GM18951 (cell line): ENCODE results near the gene APLP2.

Experiments used
- POLR2A ChIP-seq: IDR thresholded peaks from 4 replicates; pipeline ENCODE4 v1.6.1; 2011; ENCODE audit warnings: mild to moderate bottlenecking; ENCODE audit not compliant: insufficient read length, insufficient read depth; ENCODE audit errors: extremely low read depth
- in situ Hi-C: fragments of 300-500 bp; cut with MboI; formaldehyde crosslinking; loops from one replicate; pipeline ENCODE4 v1.12.0; 2022; ENCODE audit warnings: low sequenced_read_pairs, mixed read lengths, inconsistent platforms; ENCODE audit not compliant: unreplicated experiment

APLP2 gene

DNA sequence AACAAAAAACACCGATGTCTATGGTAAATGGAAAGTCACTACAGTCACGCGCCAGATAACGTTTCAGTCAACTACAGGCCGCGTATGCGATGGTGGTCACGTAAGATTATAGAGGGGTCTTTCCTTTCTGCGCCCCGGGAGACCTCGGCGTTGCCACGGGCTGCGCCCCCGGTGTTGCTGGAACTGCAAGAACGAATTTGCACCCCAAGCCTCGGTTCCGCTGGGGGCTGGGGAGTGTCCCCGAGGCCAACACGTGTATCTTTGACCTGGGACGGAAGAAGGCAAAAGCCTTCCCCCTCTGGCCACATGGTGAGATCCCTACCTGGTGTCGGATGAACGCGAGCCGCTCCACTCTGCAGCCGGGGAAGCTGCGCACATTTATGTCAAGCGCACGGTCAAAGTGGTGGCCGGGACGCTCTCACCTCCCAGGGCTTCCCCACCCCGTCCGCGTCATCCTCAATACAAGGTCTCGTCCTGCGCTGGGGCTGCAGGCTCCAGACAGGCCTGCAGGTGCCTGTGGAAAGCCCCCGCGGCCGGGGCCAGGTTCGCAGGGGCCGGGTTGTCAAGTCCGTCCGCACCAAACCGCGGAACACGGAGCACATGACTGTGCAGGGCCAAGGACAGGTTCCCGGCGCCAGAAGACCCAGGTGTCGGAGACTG is 29.3 kb upstream of the APLP2 start:
- TF ChIP-seq POLR2A = no peak
- in situ Hi-C loops = no loop called here

DNA sequence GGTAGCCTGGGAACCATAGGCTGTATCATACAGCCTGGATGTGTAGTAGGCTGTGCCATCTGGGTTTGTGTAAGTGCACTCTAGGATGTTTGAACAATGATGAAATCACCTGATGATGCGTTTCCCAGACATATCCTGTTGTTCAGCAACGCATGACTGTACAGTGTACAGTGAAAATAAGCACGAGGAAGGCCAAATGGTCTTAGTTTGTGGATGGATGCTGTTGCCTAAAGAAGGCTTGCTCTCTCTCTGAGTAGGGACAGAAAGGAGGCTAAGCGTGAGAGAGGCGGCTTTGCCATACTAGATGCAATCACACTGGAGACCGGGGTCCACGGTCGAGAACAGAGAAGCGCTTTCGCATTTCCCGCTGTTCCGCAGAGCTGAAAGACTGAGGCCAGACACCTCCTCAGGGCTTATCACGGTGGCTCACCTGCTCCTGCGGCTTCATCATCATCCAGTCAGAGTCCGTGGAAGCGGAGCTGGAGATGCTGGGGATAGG is 27.6 kb upstream of the APLP2 start:
- in situ Hi-C loops = no loop called here

DNA sequence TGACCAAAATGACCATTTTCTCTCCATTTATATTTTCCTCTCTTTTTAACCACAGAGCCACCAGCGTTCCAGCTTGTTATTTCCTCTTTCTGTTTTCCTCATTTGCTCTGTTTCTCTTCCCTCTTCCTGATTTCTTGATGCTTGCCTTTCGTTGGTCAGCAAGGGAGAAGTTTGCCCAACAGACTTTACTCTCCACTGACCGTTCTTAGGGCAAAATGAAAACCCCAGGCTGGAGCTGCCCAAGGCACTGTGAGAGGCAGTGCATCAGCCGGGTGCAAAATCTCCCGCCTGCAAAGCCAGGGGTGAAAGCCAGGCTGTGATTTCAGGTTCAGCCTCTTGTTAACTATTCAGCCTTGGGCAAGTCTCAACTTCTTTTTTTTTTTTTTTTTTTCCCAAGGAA is 26.1 kb upstream of the APLP2 start:
- TF ChIP-seq POLR2A = no peak
- in situ Hi-C loops = no loop called here

More for the DNA sequence above, 27.6 kb upstream of the APLP2 start:
- TF ChIP-seq POLR2A = no peak

DNA sequence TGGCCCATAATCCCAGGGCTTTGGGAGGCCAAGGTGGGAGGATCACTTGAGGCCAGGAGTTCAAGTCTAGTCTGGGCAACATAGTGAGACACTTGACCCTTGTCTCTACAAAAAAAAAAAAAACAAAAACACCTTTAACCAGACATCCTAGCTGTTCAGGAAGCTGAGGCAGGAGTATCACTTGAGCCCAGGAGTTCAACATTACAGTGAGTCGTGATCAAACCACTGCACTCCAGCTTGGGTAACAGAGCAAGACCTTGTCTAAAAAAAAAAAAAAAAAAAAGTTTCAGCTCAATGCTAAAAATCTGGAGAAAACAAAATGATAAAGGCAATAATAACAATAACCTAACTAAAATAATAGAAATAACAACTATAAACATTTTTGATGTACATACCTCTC is 22.6 kb upstream of the APLP2 start:
- TF ChIP-seq POLR2A = no peak
- in situ Hi-C loops = no loop called here

DNA sequence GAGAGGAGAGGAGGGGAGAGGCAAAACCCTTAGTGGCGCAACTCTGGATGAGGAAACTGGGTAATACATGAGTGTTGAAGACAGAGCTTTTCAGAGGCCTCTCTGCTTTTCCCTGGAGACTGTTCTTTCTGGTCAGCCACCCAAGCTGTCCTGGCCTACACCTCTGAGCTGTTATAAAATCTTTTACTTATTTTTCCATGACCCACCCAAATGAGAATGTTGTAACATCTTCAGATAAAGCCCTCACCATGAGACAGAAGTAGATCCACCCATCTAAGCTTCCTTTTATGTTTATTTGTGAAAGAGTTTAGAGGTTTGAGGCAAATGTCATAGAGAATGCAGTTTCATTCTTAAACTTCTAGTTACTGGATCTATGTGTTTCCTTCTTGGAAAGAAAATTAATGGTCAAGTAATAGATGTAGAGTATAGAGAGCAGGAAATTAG is 20.3 kb upstream of the APLP2 start:
- no peak for TF ChIP-seq POLR2A
- in situ Hi-C loops = no loop called here

DNA sequence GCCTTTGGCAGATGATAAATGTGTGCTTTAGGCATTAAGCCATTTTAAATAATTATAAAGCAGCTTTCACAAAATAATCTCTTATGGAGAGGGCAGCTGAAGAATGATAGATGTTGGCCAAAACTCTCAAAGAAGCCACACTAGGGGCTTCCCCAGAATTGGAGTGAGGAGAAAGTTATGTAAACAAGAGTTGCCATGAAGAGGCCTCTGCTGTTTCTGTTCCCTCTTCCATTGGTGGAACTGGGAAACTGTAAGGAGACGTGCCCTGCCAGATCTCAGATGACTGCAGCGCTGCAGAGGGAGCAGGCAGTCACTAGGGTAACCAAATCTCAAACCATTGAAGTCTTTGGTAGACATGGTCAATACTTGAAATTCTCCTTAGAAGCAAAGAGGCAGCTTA is 19.4 kb upstream of the APLP2 start:
- TF ChIP-seq POLR2A = no peak
- in situ Hi-C loops = no loop called here

DNA sequence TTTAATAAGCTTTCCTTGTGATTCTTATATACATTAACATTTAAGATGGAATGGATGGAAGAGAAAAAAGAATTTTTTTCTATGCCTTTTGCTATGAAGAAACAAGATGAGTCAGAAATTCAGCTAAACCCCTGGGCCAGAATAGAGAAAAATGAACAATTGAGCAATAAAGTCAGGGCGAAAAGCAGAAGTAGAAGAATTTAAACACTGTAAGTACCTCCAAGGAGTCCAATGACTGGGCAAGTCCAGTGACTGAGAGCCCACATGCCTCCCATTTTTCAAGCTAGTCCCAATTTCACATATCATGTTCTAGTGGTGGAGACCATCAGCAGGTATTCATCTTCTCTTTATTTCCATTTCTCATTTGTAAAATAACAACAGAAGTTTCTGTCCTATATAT is 18.6 kb upstream of the APLP2 start:
- in situ Hi-C loops = no loop called here
- TF ChIP-seq POLR2A = no peak

DNA sequence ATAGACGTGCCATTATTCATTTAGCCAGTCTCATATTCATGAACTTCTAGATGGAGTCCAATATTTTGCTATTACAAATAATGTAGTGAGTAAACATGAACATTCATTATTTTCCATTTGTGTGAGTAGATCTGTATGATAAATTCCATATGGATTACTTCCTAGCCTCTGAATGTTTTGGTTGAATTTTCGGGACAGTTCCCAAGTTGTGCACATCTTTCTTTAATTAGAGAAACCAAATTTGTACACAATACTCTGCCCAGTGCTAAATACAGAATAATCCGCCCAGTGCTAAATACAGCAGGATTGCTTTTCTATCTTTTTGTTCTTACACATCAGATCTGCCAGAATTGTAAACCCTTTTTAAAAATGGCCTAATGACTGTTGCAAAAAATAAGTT is 17.1 kb upstream of the APLP2 start:
- in situ Hi-C loops = no loop called here
- no peak for TF ChIP-seq POLR2A

DNA sequence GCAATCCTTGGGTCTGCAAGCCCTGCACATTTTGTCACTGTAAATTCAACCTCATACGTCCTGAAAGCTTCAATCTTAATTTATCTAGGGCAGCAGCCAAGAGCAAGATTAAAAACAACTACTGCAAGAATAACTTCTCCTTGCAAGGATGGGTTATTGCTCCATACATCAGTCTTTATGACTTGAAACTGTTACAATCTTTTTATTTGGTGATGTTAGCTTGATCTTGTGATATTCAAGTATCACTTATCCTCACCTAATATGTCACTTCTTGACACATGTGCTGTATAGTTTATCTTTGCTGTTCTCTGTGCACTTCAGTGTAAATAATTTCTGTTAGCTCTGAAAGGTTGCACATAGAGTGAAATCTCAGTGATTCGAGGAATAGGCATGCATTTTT is 14.7 kb upstream of the APLP2 start:
- no peak for TF ChIP-seq POLR2A
- in situ Hi-C loops = no loop called here

DNA sequence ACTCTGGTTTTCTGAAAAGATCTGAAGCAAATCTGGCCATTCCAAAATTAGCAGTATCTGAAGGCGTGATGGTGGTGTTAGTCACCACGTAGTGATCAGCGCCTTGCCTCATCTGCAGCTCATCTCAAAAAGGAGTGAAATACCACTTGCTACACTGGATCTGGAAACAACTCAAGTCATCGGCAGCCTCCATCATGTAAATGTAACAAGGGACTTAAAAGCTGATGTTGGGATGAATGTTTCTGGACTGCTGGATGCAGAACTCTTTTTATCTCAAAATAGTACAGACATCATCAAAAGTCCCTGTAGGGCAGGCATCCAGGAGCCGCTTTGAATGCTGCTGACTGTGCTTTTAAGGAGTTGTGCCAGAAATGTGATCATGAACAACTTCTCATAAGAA is 14.1 kb upstream of the APLP2 start:
- in situ Hi-C loops = no loop called here
- no peak for TF ChIP-seq POLR2A

DNA sequence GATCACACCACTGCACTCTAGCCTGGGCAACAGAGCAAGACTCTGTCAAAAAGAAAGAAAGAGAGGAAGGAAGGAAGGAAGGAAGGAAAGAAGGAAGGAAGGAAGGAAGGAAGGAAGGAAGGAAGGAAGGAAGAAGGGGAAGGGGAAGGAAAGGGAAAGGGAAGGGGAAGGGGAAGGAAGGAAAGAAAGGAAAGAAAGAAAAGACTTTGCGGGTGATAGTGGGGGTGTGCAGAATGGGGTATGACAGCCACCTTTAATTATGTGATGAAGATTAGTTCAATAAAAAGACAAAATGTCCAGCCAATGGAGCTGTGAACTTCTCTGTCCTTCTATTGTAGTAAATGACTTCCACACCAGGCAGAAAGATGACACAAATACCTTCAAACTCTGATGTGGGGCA is 8.7 kb upstream of the APLP2 start:
- in situ Hi-C loops = no loop called here
- no peak for TF ChIP-seq POLR2A

DNA sequence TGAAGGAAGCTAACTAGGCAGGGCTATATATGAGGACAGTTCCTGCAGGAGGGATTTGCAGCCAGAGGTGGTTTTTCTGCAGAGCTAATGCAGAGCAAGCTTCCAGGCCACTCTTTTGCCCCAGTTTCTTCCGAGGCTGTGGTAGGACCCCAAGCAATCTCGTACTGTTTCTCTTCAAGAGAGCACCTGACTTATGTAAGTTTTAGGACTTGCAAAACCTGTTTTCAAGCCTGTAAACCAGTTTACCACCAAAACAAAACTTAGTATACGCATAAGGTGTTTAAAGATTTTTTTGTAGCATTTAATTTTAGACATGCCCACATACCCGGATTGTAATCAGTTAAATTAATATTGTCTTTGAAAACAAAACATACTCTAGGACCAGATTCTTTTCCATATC is 7.7 kb upstream of the APLP2 start:
- in situ Hi-C loops = no loop called here
- no peak for TF ChIP-seq POLR2A

DNA sequence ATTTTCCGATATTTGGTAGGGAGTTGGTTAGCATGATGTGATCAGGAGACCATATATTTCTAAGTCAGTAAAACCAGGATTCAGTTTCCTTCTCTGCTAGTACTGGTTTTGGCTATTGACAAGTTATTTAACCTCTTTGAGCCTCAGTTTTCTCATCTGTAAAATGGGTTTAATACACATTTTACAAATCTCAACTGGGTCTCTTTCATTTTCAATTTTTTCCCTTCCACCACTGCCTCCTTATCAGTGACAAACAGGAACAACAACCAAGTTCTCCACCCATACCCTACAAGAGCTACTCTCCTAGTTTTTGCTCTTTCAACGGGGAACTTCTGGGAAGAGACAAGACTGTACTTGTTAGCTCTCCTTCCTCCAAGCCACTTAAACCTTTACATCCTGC is 6.2 kb upstream of the APLP2 start:
- TF ChIP-seq POLR2A = no peak
- in situ Hi-C loops = no loop called here

DNA sequence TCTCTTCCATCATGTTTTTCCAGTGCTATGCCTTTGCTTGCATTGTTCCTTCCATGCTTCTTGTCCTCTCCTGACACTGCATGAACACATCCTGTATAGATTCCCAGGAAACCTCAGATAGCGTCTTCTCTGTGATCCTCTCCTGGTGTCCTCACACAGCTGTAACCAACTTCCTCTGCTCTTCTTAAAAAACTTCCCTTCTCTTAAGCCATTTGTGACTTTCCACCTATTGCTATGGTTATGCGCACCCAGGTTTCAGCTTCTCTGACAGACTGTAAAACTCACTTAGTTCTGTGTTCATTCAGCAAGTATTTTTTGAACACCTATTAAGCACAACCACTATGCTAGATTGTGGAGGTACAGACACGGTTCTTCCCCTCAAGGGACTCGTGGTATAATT is 5.1 kb upstream of the APLP2 start:
- in situ Hi-C loops = no loop called here

DNA sequence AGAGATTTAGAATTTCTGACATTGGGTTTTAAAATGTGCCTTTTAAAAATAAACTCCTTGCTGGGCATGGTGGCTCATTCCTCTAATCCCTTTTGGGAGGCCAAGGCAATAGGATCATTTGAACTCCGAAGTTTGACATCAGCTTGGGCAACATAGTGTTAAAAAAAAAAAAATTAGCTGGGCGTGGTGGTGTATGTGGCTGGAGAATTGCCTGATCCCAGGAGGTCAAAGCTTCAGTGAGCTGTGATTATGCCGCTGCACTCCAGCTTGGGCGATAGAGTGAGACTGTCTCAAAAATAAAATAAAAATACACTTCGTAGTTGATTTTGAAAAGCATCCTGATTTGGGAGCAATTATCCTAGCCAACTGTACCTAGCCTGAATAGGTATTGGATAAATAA is 3.4 kb upstream of the APLP2 start:
- TF ChIP-seq POLR2A = no peak
- in situ Hi-C loops = no loop called here

More for the DNA sequence above, 5.1 kb upstream of the APLP2 start:
- no peak for TF ChIP-seq POLR2A
